Left cardiac atrium (tissue), 4 donors: Measurements from ENCODE around the gene HIF1AN. TPM values are rescaled to one million over a fixed set of nuclear protein-coding genes. Genes with fewer than 3 reads are reported as not detected.

Experiments used
- ATAC-seq, 2 donors: fragments of 200-7000 bp; cut with Tn5 transposase; one replicate each; pipeline ENCODE4 v1.9.1; 2020; ENCODE audit warnings: mild to moderate bottlenecking in 2 of 2, moderate library complexity in 2 of 2
- DNase-seq: peaks from one replicate; pipeline ENCODE4 v3.0.0-alpha.2; 2020
- intact Hi-C, 2 donors: fragments of 100-400 bp; cut with DNase I; formaldehyde crosslinking; loops; one replicate each; pipeline versions ENCODE4 v1.14.1 to v1.15.1; 2022 to 2023
- long read RNA-seq: library from polyadenylated mRNA; unstranded; transcript quantifications from one replicate; pipeline ENCODE4 v2.0.0, GENCODE V29; 2021
- total RNA-seq, 2 donors: library from RNA; stranded (reverse); fragmentation: NEBNext Ultra II Directional; extraction: Animal tissue kit (Norgen Biotek cat#: 25700); gene quantifications; one replicate each; pipeline ENCODE4 v1.2.1, GENCODE V29; 2021
- donor health status: DM: no; HTN: yes; CAD: no.
- donor health status: DM: no; HTN: yes; CAD: no; lungs with severe emphysema.
- donor health status: DM: yes; HTN: yes; CAD: no.
- donor health status: Dilated cardiomyopathy.

Gene HIF1AN
- total RNA-seq = 10 to 100 TPM; 30.7 to 37.8 TPM
- long read RNA-seq, full-length matches to known transcripts = 90 of 107 reads
- long read RNA-seq, partial matches to known transcripts = 6 of 107 reads
- long read RNA-seq, other reads (novel, unspliced or antisense) = 11 of 107 reads

- intact Hi-C loops = no loop called here
- peak; percentile 97 to 98 for ATAC-seq
Measured at GRCh38 chr10:100535715-100536353, at the start of gene HIF1AN. HIF1AN (plus strand) TSS chr10:100535943; CDS start chr10:100535959, 16 bp downstream.

DNA sequence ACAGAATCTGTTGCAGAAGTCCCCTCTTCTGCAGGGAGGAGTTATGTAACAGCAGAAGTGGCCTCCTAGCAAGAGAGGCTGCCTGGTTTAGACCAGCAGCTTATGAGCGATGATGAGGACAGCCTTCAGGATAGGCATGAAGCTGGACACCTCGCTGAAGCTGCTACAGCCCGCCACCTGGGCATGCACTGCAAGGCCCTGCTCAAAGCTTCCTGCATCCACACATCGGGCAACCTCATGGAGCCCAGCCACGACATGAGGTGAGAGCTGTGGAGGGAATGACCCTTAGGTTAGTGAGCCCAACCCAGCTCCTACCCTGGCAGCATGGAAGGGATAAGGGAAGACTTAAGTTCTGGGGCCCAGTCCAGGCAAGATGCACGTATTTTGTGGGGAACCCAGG, 48.2 kb upstream of the HIF1AN start:
- intact Hi-C loops = no loop called here
- DNase-seq (no peak), ATAC-seq (no peak)

More at GRCh38 chr10:100535715-100536353, at the start of gene HIF1AN:
- peak; percentile 93 for DNase-seq

- ATAC-seq = no peak
- intact Hi-C loops = no loop called here
- DNase-seq = no peak
Measured at GRCh38 chr10:100489396-100489795, 46.3 kb upstream of the HIF1AN start.

GRCh38 chr10:100490531-100490930, 45.2 kb upstream of the HIF1AN start:
- ATAC-seq (no peak), DNase-seq (no peak)
- intact Hi-C loops = no loop called here

DNA sequence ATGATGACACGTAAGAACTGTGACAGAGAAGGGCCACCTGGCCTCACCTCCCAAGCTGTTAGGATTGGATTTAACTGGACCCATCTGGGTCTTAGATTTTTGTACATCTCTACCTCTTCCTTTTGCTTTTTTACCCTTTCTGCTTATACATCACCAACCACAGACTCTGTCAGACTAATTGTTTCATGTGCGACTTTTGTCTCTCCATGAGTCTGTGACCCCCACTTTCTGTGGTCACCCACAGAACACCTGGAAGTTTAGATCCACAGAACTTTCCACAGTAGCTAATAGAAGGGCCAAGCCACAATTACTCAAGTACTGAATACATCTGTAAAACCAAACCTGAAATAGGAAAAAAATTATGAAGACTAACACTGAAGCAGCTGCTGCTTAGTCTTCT, 39.2 kb upstream of the HIF1AN start:
- DNase-seq (no peak), ATAC-seq (no peak)
- intact Hi-C loops = no loop called here

GRCh38 chr10:100498059-100498458, 37.7 kb upstream of the HIF1AN start:
- intact Hi-C loops = no loop called here
- ATAC-seq = no peak
- no peak for DNase-seq

DNA sequence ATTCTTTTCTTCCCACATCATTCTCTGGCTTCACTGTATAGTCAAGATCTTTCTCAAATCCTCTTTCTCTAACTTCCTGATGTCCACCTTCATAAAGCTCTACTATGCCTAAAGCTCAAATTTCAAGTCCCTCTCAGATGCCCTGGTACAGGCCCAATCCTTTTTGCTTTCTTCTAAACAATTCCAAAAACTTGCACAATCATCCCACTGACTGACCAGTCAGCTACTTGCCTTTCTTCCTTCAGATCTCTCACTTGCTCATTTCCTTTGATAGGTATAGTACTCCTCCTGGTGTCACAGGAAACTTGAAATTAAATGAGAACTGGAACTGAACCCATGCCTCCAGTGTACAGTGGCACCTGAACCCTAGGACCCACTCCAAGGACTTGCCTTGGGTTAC, 34.3 kb upstream of the HIF1AN start:
- intact Hi-C loops = no loop called here
- DNase-seq (no peak), ATAC-seq (no peak)

GRCh38 chr10:100502926-100503494, 32.7 kb upstream of the HIF1AN start:
- ATAC-seq = no peak
- intact Hi-C loops = no loop called here

GRCh38 chr10:100504096-100504495, 31.6 kb upstream of the HIF1AN start:
- no peak for DNase-seq
- ATAC-seq = no peak
- intact Hi-C loops = no loop called here

More at GRCh38 chr10:100502926-100503494, 32.7 kb upstream of the HIF1AN start:
- DNase-seq = no peak

GRCh38 chr10:100505164-100505563, 30.6 kb upstream of the HIF1AN start:
- intact Hi-C loops = no loop called here
- ATAC-seq (no peak), DNase-seq (no peak)

GRCh38 chr10:100506596-100507356, 29.0 kb upstream of the HIF1AN start:
- intact Hi-C loops = no loop called here
- DNase-seq = no peak
- ATAC-seq = no peak

GRCh38 chr10:100507357-100507732, 28.4 kb upstream of the HIF1AN start:
- no peak for ATAC-seq
- intact Hi-C loops = no loop called here
- no peak for DNase-seq

GRCh38 chr10:100508266-100508665, 27.5 kb upstream of the HIF1AN start:
- intact Hi-C loops = no loop called here
- DNase-seq = no peak
- ATAC-seq = no peak

GRCh38 chr10:100508691-100509150, 27.0 kb upstream of the HIF1AN start:
- no peak for DNase-seq
- intact Hi-C loops = no loop called here
- ATAC-seq = peak; percentile 39 to 50

DNA sequence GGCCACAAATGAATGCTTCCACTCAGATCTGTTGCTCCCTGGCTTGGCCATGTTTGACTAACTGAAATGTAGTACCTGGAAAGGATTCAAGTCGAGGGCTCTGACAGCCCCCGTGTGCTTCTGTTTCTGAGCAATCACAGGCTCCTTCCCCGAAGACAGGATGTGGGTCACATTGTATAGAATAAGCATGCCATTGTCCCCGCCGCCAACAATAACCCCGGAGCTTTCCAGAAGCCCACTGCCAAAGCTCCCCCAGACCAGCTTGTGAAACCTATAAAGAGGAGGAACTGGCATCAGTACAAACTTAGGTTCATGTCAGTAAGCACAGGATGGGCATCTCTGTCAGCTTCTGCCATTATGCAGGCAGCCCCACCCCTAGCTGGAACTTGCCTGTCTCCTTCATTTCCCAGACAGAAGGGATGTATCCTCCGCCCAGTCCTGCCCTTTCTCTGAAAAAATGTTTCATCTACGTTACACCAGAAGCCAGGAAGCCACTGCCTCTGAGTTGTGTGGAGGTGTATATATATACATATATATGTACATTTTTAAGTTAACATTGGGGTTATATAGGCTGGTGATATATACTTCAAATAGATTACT, 26.4 kb upstream of the HIF1AN start:
- no peak for ATAC-seq
- no peak for DNase-seq
- intact Hi-C loops = no loop called here

DNA sequence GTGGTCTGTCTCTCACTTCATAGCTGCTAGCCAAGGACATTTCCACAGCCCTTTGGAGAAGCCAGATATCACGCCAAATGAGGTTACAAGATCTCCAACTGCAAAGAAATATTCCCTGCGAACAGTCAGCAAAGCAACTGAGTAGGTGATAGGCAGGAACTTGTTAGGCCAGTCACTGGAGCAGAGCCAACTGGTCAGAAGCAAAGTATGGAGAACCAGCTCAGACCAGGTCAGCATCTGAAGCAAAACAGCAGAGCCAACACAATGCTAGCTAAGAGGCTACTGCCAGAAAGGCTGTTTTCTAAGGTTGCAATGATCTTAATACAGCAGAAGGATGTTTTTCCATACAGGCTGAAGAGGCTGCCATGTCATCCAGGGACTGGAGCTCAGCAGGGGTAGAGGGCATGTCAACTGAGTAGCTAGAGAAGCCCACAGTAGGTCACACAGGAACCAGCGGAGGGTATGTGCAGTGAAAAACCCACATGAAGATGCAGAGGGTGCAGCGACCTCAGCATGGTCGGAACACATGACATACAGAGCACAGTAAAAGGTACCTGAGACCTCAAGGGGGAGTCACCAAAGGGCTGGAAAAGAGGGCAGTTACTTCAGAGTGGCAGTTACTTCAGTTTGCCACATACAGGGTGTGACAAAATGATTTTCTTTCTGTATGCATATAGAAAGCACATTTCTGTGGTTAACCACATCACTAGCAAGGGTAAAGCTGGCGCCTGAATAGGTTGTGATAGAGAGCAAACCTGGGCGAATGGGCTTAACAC, 25.0 kb upstream of the HIF1AN start:
- ATAC-seq = peak; percentile 42 to 64
- no peak for DNase-seq
- intact Hi-C loops = loop anchor here in 1 of 2 donors (5.0 kb wide), 1 partner anchor 173 kb away; no protein-coding TSS in a partner anchor

GRCh38 chr10:100515612-100516011, 20.1 kb upstream of the HIF1AN start:
- intact Hi-C loops = loop anchor here in 1 of 2 donors (5.0 kb wide), 1 partner anchor 178 kb away; no protein-coding TSS in a partner anchor
- ATAC-seq = no peak
- no peak for DNase-seq

DNA sequence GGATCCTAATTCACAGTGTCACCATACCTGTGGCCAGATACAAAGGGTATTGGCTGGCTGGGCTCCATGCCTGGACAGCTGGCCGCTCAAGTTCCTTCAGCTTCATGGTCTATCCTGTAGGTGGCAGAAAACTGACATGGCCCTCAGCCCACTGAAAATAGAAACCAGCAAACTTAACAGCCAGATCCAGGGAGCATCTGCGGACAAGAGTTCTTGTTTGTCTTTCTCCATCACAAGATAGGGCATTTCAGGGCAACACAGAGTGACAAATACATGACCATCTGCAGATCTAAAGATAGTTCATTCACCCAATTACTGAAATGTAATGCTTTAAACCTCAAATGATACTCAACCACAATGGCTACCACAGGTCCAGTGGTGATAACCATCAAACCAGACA, 18.9 kb upstream of the HIF1AN start:
- no peak for ATAC-seq
- intact Hi-C loops = loop anchor here in 1 of 2 donors (5.0 kb wide), 1 partner anchor 180 kb away; no protein-coding TSS in a partner anchor
- DNase-seq = no peak
